CD4-positive, alpha-beta memory T cell (primary cell): ENCODE results near the gene UBE2E2. TPM values are rescaled to one million over a fixed set of nuclear protein-coding genes. Genes with fewer than 3 reads are reported as not detected.

Source experiments
- CTCF ChIA-PET: fragments of 350-600 bp; sonication (Branson Sonifier 250); formaldehyde crosslinking; loops from one replicate; lab custom pipeline; 2021; ENCODE audit warnings: inconsistent platforms; ENCODE audit not compliant: partially characterized antibody; lab: Charles Lee
- POLR2A ChIA-PET: fragments of 350-600 bp; sonication (Branson Sonifier 250); formaldehyde crosslinking; loops from one replicate; lab custom pipeline; 2021; ENCODE audit not compliant: partially characterized antibody; lab: Charles Lee
- DNase-seq, 5 donors: peaks; one replicate each; pipeline versions ENCODE4 v3.0.0 to v3.0.0-alpha.2; 2020 to 2022; ENCODE audit warnings: mixed read lengths in 1 of 5
- H3K27ac ChIP-seq: one replicate; pipeline ENCODE4 v1.7.0; 2013; ENCODE audit warnings: low read depth, low read length
- H3K27me3 ChIP-seq: 2 replicates; pipeline ENCODE4 v1.7.0; 2013; ENCODE audit warnings: mild to moderate bottlenecking, low read length, moderate library complexity; ENCODE audit not compliant: insufficient read depth
- H3K36me3 ChIP-seq: 2 replicates; pipeline ENCODE4 v1.7.0; 2013; ENCODE audit warnings: mild to moderate bottlenecking, low read length, moderate library complexity; ENCODE audit not compliant: insufficient read depth
- H3K4me1 ChIP-seq: 2 replicates; pipeline ENCODE4 v1.7.0; 2013; ENCODE audit warnings: mild to moderate bottlenecking, low read length, moderate library complexity; ENCODE audit not compliant: insufficient read depth
- H3K4me3 ChIP-seq, 2 donors: one replicate each; pipeline ENCODE4 v1.7.0; 2013; ENCODE audit warnings: low read length in 2 of 2, mild to moderate bottlenecking in 1 of 2
- H3K9me3 ChIP-seq, 2 donors: one replicate each; pipeline ENCODE4 v1.7.0; 2013; ENCODE audit warnings: low read length in 2 of 2, control low read depth in 1 of 2; ENCODE audit not compliant: control insufficient read depth in 1 of 2
- H3K27ac Mint-ChIP-seq, 7 donors: one replicate each; pipeline ENCODE4 v1.8.0; 2020 to 2021; ENCODE audit warnings: mixed read lengths in 7 of 7, mild to moderate bottlenecking in 6 of 7, inconsistent platforms in 3 of 7, moderate library complexity in 3 of 7
- H3K27me3 Mint-ChIP-seq, 2 donors: one replicate each; pipeline ENCODE4 v1.8.0; 2020 to 2021; ENCODE audit warnings: mixed read lengths in 2 of 2
- H3K36me3 Mint-ChIP-seq, 2 donors: one replicate each; pipeline ENCODE4 v1.8.0; 2020 to 2021; ENCODE audit warnings: mixed read lengths in 2 of 2, inconsistent platforms in 1 of 2, mild to moderate bottlenecking in 1 of 2
- H3K4me1 Mint-ChIP-seq, 4 donors: one replicate each; pipeline ENCODE4 v1.8.0; 2020 to 2021; ENCODE audit warnings: mixed read lengths in 4 of 4, mild to moderate bottlenecking in 1 of 4
- H3K4me3 Mint-ChIP-seq, 8 donors: one replicate each; pipeline ENCODE4 v1.8.0; 2020 to 2021; ENCODE audit warnings: mixed read lengths in 8 of 8, mild to moderate bottlenecking in 7 of 8, moderate library complexity in 6 of 8, inconsistent platforms in 3 of 8
- H3K9me3 Mint-ChIP-seq, 8 donors: one replicate each; pipeline ENCODE4 v1.8.0; 2020 to 2021; ENCODE audit warnings: mixed read lengths in 8 of 8, mild to moderate bottlenecking in 5 of 8, inconsistent platforms in 3 of 8, moderate library complexity in 1 of 8
- intact Hi-C: fragments of 100-400 bp; cut with micrococcal nuclease; formaldehyde crosslinking; loops from one replicate; pipeline ENCODE4 v1.15.1; 2023
- polyA plus RNA-seq, 2 donors: library from polyadenylated mRNA; unstranded; fragments of 300-500 nt; fragmentation: Illumina TruSeq; gene quantifications; one replicate each; pipeline ENCODE4 v1.2.3, GENCODE V29; 2021
- total RNA-seq, 2 experiments: library from RNA; stranded (reverse); gene quantifications; one replicate each; pipeline ENCODE4 v1.2.3, GENCODE V29; 2021

UBE2E2 gene
- total and polyA plus RNA-seq, 4 experiments from 2014 or later, result 1.3 to 4.7 (median 3.1) TPM

DNA sequence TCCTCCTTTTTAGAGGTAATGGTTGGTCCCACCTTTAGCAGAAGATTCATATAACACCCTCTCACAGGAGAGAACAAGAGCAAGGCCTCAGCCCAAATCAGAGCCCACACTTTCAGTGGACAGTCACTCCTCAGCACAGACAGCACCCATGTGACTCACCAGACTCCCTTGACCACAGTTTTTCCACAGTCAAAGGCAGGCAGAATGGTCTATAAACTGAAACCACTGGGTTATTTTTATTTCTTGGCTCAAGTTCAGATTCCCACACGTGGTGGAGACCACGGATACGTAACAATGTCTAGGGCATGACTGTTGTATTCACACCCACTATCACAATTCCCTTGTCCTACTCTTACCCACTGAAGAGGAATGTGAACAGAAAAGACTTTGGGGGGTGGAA lies 364.8 kb downstream of the UBE2E2 start:
- no peak overlapping the region for H3K4me3 ChIP-seq
- H3K9me3 ChIP-seq, result no peaks in the 10 kb centered on the region
- no peak overlapping the region for H3K27ac ChIP-seq
- no peaks in the 10 kb centered on the region for H3K27me3 ChIP-seq
- Mint-ChIP-seq H3K27ac (no peak overlapping the region), H3K4me1 (no peaks in the 10 kb centered on the region), H3K9me3 (peaks cover 0 to 4% (median 0%) of the 10 kb centered on the region in 8 donors), H3K4me3 (no peak overlapping the region), H3K27me3 (peaks cover 1 to 9% of the 10 kb centered on the region in 2 donors), H3K36me3 (no peaks in the 10 kb centered on the region)
- no peaks in the 10 kb centered on the region for H3K4me1 ChIP-seq
- ChIA-PET POLR2A (no interaction called here), CTCF (no interaction called here)
- no peak for DNase-seq
- H3K36me3 ChIP-seq, result no peaks in the 10 kb centered on the region
- intact Hi-C loops, result no loop called here

DNA sequence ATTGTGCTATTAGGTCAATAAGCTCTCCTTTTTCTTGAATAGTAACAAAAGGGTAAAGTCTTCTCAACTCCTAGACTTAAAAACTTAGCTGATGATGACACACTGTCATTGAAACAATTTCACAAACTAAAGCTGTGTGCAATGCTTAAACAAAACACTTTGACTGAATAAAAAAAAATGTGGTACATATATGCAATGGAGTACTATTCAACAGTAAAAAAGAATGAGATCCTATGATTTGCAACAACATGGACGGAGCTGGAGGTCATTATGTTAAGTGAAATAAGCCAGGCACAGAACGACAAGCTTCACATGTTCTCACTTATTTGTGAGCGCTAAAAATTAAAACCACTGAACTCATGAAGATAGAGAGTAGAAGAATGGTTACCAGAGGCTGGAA lies 370.7 kb downstream of the UBE2E2 start:
- DNase-seq, result no peak
- no peaks in the 10 kb centered on the region for H3K27me3 ChIP-seq
- H3K9me3 ChIP-seq, result no peaks in the 10 kb centered on the region
- ChIA-PET POLR2A (no interaction called here), CTCF (no interaction called here)
- no peaks in the 10 kb centered on the region for H3K4me1 Mint-ChIP-seq
- H3K27me3 Mint-ChIP-seq, result peaks cover 3 to 8% of the 10 kb centered on the region in 2 donors
- H3K27ac ChIP-seq, result no peak overlapping the region
- no peak overlapping the region for H3K27ac Mint-ChIP-seq
- peaks cover 0 to 11% (median 0%) of the 10 kb centered on the region in 8 donors for H3K9me3 Mint-ChIP-seq
- H3K36me3 Mint-ChIP-seq, result no peaks in the 10 kb centered on the region
- H3K4me3 Mint-ChIP-seq, result peak overlapping the region in 1 of 8 donors; percentile 50
- H3K36me3 ChIP-seq, result no peaks in the 10 kb centered on the region
- H3K4me3 ChIP-seq, result no peak overlapping the region
- no peaks in the 10 kb centered on the region for H3K4me1 ChIP-seq
- intact Hi-C loops, result no loop called here

DNA sequence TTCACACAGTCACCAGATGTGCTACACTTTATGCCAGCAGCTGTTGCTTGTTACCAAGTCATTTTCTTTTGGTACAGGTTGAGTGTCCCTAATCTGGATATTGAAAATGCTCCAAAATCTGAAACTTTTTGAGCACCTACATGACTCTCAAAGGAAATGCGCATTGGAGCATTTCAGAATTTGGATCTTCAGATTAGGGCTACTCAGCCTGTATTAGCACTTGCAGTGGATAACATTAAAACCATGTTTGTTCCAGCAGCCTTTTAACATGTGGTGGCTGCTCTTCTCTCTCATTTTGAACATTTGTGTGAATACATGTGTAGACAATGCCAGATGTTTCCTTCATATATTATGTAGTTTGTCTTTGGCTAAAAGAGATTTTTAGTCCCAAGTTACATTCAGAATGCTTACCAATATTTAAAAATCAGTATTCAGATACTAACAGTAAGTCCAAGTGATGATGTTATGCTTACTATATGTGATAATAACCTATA lies 371.7 kb downstream of the UBE2E2 start:
- H3K4me3 ChIP-seq, result no peak overlapping the region
- intact Hi-C loops, result no loop called here
- DNase-seq, result no peak
- H3K27ac Mint-ChIP-seq, result no peak overlapping the region
- H3K9me3 ChIP-seq, result no peaks in the 10 kb centered on the region
- no peaks in the 10 kb centered on the region for H3K27me3 ChIP-seq
- H3K4me1 ChIP-seq, result no peaks in the 10 kb centered on the region
- peaks cover 0 to 11% (median 0%) of the 10 kb centered on the region in 8 donors for H3K9me3 Mint-ChIP-seq
- POLR2A ChIA-PET, result no interaction called here
- no peak overlapping the region for H3K27ac ChIP-seq
- peaks cover 3 to 8% of the 10 kb centered on the region in 2 donors for H3K27me3 Mint-ChIP-seq
- no peaks in the 10 kb centered on the region for H3K36me3 ChIP-seq
- H3K4me3 Mint-ChIP-seq, result no peak overlapping the region
- H3K36me3 Mint-ChIP-seq, result no peaks in the 10 kb centered on the region
- CTCF ChIA-PET, result no interaction called here
- H3K4me1 Mint-ChIP-seq, result no peaks in the 10 kb centered on the region

DNA sequence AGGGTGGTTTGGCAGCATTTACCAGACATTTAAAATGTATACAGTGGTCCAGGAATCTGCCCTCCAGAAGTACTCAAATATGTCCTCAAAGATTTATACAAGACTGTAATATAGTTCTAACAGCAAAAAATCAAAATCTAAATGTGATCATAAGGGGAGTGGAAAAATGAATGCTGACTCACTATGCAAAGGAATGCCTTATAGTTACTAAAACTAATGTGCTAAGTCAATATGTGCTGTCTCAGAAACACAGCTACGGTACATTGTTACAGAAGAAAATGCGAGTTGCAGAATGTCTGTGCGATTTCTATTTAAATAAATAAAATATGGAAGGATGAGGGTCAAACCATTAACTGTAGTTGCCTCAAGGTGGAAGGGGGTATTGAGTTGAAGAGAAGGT lies 372.6 kb downstream of the UBE2E2 start:
- Mint-ChIP-seq H3K27me3 (peaks cover 3 to 8% of the 10 kb centered on the region in 2 donors), H3K9me3 (peaks cover 0 to 11% (median 0%) of the 10 kb centered on the region in 8 donors), H3K36me3 (no peaks in the 10 kb centered on the region), H3K4me1 (no peaks in the 10 kb centered on the region), H3K4me3 (no peak overlapping the region), H3K27ac (no peak overlapping the region)
- Histone ChIP-seq H3K4me3 (no peak overlapping the region), H3K27me3 (no peaks in the 10 kb centered on the region), H3K36me3 (no peaks in the 10 kb centered on the region), H3K4me1 (no peaks in the 10 kb centered on the region), H3K9me3 (no peaks in the 10 kb centered on the region), H3K27ac (no peak overlapping the region)
- intact Hi-C loops, result no loop called here
- ChIA-PET POLR2A (no interaction called here), CTCF (no interaction called here)
- no peak for DNase-seq

DNA sequence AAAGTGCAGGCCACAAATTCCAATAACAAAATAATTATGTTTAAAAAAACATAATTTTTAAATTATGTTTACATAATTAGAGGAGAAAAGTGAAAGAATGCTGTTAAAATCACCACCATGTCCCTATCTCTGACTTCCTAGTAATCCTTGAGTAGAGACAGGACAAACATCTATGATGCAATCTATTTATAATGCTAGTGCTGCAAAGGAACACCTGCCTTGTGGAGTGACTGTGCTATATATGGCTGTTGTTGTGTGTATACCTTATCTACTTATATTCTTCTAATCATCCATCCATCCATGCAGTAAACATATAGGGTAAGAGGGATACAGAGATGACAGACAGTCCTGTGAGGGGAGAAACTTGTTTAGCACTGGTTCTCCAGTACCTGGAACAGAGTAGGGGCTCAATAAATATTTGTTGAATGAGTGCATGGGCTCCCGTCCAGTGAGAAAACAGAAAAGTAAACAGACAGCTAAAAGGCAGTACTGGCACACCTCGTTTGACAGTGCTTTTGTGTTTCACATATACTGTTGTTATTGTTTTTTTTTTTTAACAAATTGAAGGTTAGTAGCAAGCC lies 373.3 kb downstream of the UBE2E2 start:
- Mint-ChIP-seq H3K36me3 (no peaks in the 10 kb centered on the region), H3K27ac (no peak overlapping the region), H3K27me3 (peaks cover 3 to 6% of the 10 kb centered on the region in 2 donors), H3K4me1 (no peaks in the 10 kb centered on the region), H3K9me3 (peaks cover 0 to 11% (median 0%) of the 10 kb centered on the region in 8 donors), H3K4me3 (no peak overlapping the region)
- Histone ChIP-seq H3K4me1 (no peaks in the 10 kb centered on the region), H3K27ac (no peak overlapping the region), H3K27me3 (no peaks in the 10 kb centered on the region), H3K36me3 (no peaks in the 10 kb centered on the region), H3K4me3 (no peak overlapping the region), H3K9me3 (no peaks in the 10 kb centered on the region)
- intact Hi-C loops, result no loop called here
- POLR2A ChIA-PET, result no interaction called here
- CTCF ChIA-PET, result no interaction called here
- DNase-seq, result no peak

DNA sequence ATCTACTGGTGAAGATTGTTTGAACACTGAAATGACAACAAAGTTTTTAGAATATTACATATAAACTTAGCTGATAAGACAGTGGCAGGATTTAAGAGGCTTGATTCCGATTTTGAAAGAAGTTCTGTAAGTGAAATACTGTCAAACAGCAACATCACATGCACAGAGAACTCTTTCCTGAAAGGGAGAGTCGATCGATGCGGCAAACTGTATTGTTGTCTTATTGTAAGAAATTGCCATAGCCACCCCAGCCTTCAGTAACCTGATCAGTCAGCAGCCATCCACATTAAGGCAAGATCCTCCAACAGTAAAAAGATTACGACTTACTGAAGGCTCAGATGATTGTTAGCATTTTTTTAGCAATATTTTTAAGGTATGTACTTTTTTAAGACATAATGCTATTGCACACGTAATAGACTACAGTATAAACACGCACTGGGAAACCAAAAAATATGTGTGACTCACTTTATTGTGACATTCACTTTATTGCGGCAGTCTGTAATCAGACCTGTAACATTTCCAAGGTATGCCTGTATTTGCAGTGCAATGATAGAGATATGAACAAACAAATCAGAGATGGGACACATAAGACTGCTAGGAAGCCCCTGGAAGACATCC lies 377.1 kb downstream of the UBE2E2 start:
- Mint-ChIP-seq H3K9me3 (peaks cover 0 to 4% (median 0%) of the 10 kb centered on the region in 8 donors), H3K4me3 (no peak overlapping the region), H3K27ac (no peak overlapping the region), H3K27me3 (no peaks in the 10 kb centered on the region), H3K36me3 (no peaks in the 10 kb centered on the region), H3K4me1 (no peaks in the 10 kb centered on the region)
- Histone ChIP-seq H3K4me3 (no peak overlapping the region), H3K9me3 (no peaks in the 10 kb centered on the region), H3K4me1 (no peaks in the 10 kb centered on the region), H3K27me3 (no peaks in the 10 kb centered on the region), H3K36me3 (no peaks in the 10 kb centered on the region), H3K27ac (no peak overlapping the region)
- no peak for DNase-seq
- intact Hi-C loops, result no loop called here
- ChIA-PET POLR2A (no interaction called here), CTCF (no interaction called here)

DNA sequence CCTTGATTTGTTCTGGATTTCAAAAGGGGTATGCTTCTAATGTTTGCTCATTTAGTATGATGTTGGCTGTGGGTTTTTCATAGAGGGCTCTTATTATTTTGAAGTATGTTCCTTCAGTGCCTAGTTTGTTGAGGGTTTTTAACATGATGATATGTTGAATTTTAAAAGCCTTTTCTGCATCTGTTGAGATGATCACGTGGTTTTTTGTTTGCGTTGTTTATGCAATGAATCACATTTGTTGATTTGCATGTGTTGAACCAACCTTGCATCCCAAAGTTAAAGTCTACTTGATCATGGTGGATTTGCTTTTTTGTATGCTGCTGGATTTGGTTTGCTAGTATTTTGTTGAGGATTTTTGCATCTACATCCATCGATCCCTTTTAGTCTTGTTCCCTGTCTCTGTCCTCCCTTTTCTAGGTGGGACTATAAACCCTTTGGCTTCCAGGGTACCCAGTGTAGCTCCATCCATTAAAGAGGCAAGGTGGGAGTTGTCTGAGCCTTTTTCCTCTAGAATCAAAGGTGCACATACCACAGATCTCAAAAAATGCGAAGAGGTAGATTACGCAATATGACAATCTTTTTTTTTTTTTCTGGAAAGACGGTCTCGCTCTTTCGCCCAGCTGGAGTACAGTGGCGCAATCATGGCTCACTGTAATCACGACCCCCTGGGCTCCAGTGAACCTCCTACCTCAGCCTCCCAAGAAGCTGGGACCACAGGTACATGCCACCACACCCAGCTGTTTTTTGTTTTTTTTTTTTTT lies 381.0 kb downstream of the UBE2E2 start:
- intact Hi-C loops, result no loop called here
- no peak overlapping the region for H3K27ac Mint-ChIP-seq
- no peaks in the 10 kb centered on the region for H3K27me3 ChIP-seq
- H3K9me3 Mint-ChIP-seq, result peaks cover 0 to 2% (median 0%) of the 10 kb centered on the region in 8 donors
- H3K9me3 ChIP-seq, result no peaks in the 10 kb centered on the region
- H3K36me3 Mint-ChIP-seq, result no peaks in the 10 kb centered on the region
- no peak overlapping the region for H3K4me3 ChIP-seq
- H3K27ac ChIP-seq, result no peak overlapping the region
- H3K36me3 ChIP-seq, result no peaks in the 10 kb centered on the region
- H3K4me3 Mint-ChIP-seq, result no peak overlapping the region
- CTCF ChIA-PET, result interaction anchor here (0.6 kb wide), 2 partner anchors 95 to 374 kb away, joined by 3 read pairs; no protein-coding TSS in a partner anchor
- no peak for DNase-seq
- POLR2A ChIA-PET, result no interaction called here
- no peaks in the 10 kb centered on the region for H3K4me1 Mint-ChIP-seq
- H3K27me3 Mint-ChIP-seq, result no peaks in the 10 kb centered on the region
- H3K4me1 ChIP-seq, result no peaks in the 10 kb centered on the region
